ENCODE data around the gene HSPA12B. TPM values are rescaled to one million over a fixed set of nuclear protein-coding genes. Genes with fewer than 3 reads are reported as not detected.
A peak's percentile ranks its signal among the peaks of the same experiment; 100 is the strongest.

Gene HSPA12B
- total RNA-seq, 1 experiment from 2014 or later: 2.7 TPM

DNA sequence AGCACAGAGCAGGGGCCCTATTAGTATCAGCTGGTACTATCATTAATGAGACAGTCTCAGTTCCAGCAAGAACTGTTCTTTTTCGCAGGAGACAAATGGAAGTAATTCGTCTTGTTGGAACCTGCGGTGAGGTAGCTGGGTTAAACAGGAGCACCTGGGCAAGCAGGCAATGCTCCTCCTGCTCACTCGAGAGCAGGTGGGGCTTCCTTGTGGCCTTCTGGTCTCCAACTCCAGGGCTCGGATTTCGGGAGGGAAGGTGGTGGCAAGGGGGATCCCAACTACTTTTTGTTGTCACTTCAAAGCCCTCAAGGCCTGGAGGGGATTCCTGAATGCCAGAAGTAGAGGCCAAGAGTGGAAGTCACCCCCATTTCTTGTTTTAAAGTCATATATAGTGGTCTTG is 50.1 kb downstream of the HSPA12B start:
- peaks cover 5 to 12% (median 8%) of the 10 kb centered on the region in 3 experiments for H3K36me3 Mint-ChIP-seq (ENCODE audit: insufficient read depth in 1 of 3, low read depth in 3 of 3)
- Histone ChIP-seq H3K9ac (ENCODE audit: extremely low read depth, insufficient read length, low read length) (no peak overlapping the region), H3K79me2 (ENCODE audit: insufficient read depth, low read length) (no peaks in the 10 kb centered on the region), H3K4ac (ENCODE audit: low read depth, low read length) (no peak overlapping the region), H3K23me2 (ENCODE audit: insufficient read length, low read depth, low read length, poor library complexity, severe bottlenecking) (peaks cover 16% of the 10 kb centered on the region), H4K20me1 (ENCODE audit: control insufficient read depth, insufficient read depth, insufficient read length) (no peaks in the 10 kb centered on the region), H3K56ac (ENCODE audit: insufficient read length, low read depth, low read length) (no peak overlapping the region), H3K23ac (ENCODE audit: insufficient read length, low read depth, low read length) (no peak overlapping the region), H2BK20ac (ENCODE audit: low read depth, low read length, poor library complexity, severe bottlenecking) (no peak overlapping the region), H2BK120ac (ENCODE audit: low read depth, low read length, poor library complexity, severe bottlenecking) (no peak overlapping the region), H2BK5ac (ENCODE audit: insufficient read length, low read length) (no peak overlapping the region), H2AFZ (ENCODE audit: low read length) (no peak overlapping the region), H3K9me3 (ENCODE audit: control insufficient read depth, low read depth, low read length) (no peaks in the 10 kb centered on the region), H4K5ac (ENCODE audit: insufficient read length, low read depth, low read length) (no peak overlapping the region), H2AK5ac (ENCODE audit: insufficient read length, low read length) (no peak overlapping the region), H3K18ac (ENCODE audit: insufficient read length, low read depth, low read length) (no peak overlapping the region), H4K8ac (replicated peaks; ENCODE audit: insufficient read length, low read depth, low read length) (no peak overlapping the region), H3K79me1 (ENCODE audit: insufficient read depth, low read depth, low read length, poor library complexity, severe bottlenecking) (no peaks in the 10 kb centered on the region), H3T11ph (ENCODE audit: low read length) (no peak overlapping the region), H3K4me2 (ENCODE audit: insufficient read depth, insufficient read length, low read length) (no peak overlapping the region), H3K4me1 (ENCODE audit: insufficient read depth, low read length) (no peaks in the 10 kb centered on the region), H2BK15ac (ENCODE audit: low read depth, low read length) (no peak overlapping the region), H3K14ac (ENCODE audit: insufficient read depth, low read length) (no peak overlapping the region), H3K27me3 (ENCODE audit: insufficient read depth, low read length) (peaks cover 2% of the 10 kb centered on the region; the same call in 1 of the 2 replicates), H4K91ac (ENCODE audit: insufficient read length, low read depth, low read length) (no peak overlapping the region), H3K27ac (ENCODE audit: insufficient read length, low read depth, low read length) (no peak overlapping the region), H2BK12ac (ENCODE audit: insufficient read length, low read depth, low read length) (no peak overlapping the region)
- no CpG with 5 or more reads among the region's 6 CpGs for WGBS (ENCODE audit: extremely low coverage, insufficient read length, low lambda C conversion rate)
- H3K4me3 Mint-ChIP-seq: peak overlapping the region in 1 of 2 experiments; percentile 46; a peak in 2 of 5 replicates
- DNase-seq: no peak
- H3K27ac Mint-ChIP-seq: 0 out of 7 replicates have a peak overlapping the region, but pooled peaks of 1 of the 3 experiments have one; percentile 23
- H3K9me3 Mint-ChIP-seq: no peaks in the 10 kb centered on the region
- H3K27me3 Mint-ChIP-seq (ENCODE audit: low read depth): peaks cover 32% of the 10 kb centered on the region
- H3K4me1 Mint-ChIP-seq: peaks cover 24 to 37% of the 10 kb centered on the region in 2 experiments
- TF ChIP-seq, protein P1, sequence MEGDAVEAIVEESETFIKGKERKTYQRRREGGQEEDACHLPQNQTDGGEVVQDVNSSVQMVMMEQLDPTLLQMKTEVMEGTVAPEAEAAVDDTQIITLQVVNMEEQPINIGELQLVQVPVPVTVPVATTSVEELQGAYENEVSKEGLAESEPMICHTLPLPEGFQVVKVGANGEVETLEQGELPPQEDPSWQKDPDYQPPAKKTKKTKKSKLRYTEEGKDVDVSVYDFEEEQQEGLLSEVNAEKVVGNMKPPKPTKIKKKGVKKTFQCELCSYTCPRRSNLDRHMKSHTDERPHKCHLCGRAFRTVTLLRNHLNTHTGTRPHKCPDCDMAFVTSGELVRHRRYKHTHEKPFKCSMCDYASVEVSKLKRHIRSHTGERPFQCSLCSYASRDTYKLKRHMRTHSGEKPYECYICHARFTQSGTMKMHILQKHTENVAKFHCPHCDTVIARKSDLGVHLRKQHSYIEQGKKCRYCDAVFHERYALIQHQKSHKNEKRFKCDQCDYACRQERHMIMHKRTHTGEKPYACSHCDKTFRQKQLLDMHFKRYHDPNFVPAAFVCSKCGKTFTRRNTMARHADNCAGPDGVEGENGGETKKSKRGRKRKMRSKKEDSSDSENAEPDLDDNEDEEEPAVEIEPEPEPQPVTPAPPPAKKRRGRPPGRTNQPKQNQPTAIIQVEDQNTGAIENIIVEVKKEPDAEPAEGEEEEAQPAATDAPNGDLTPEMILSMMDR (conservative IDR thresholded peaks at IDR 0.05): no peak

Data from H9 (cell line).